HG03196 (cell line): ENCODE results near the gene WSCD2.

ENCODE experiments used
- ATAC-seq: cut with Tn5 transposase; IDR thresholded peaks from one replicate; pipeline ENCODE4 v1.9.1; 2021; ENCODE audit not compliant: unreplicated experiment

WSCD2 gene

GRCh38 chr12:108129017-108129812, at the start of gene WSCD2:
Gene WSCD2, plus strand, starts transcription at chr12:108129288. Its CDS starts 66,545 bp downstream, at chr12:108195833.
- ATAC-seq = no peak

GRCh38 chr12:108079721-108080120, 49.4 kb upstream of the WSCD2 start:
- ATAC-seq = no peak

DNA sequence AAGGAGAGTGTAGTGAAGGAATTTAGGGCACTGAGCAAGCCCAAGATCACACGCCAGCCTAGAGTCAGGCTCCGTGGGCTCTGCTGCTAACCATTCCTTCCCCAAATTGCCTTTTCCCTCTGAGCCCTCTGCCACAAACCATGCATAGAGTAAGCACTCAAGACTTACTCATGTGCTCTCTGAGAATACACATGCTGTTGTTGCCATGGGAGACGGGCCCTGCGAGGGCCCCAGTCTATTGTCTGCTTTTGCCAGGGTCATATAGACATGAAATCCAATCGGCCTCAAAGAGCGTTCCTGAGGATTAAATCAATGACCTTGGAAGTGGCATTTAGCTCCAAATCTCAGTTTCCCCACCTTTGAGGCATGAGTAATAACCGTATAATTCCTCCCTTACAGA, 48.7 kb upstream of the WSCD2 start:
- ATAC-seq = no peak

DNA sequence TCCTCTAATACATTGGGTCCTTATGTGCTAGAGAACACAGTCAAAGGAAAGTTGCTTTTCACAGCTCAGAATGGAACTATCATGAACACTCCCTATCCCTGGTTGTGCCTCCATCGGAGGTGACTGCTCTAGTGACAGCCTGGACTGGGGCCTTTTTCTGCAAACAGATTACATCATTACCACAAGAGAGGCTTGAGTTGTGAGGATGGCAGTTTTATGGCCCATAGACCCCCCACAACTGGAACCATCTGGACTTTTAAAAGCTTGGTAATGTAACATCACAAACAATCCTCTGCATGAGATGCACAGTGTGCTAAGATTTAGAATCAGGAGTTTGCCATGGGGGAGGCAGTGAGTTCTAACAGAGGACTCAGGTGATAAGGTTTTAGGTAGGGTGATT, 46.6 kb upstream of the WSCD2 start:
- ATAC-seq = no peak

DNA sequence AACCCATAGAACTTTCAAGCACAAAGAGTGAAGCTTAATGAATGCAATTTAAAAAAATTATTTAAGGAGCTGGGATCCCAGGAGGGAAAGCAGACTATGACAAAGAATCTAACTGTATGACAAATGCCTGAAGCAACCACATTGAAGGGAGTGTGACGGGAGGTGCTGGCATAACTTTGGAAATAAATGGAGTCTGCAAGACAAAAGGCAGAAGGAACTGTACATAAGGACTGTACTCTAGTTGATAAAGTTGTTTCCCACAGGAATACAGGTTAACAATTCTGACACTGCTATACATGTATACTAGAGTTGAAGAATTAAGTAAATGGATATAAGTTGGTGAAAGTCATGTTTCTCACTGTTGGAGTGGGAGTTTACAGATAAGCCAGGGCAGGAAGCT, 41.2 kb upstream of the WSCD2 start:
- ATAC-seq = no peak

- ATAC-seq = no peak
These were observed 38.8 kb upstream of the WSCD2 start for GRCh38 chr12:108090107-108090899.

- no peak for ATAC-seq
These were observed 38.0 kb upstream of the WSCD2 start for GRCh38 chr12:108090932-108091678.

DNA sequence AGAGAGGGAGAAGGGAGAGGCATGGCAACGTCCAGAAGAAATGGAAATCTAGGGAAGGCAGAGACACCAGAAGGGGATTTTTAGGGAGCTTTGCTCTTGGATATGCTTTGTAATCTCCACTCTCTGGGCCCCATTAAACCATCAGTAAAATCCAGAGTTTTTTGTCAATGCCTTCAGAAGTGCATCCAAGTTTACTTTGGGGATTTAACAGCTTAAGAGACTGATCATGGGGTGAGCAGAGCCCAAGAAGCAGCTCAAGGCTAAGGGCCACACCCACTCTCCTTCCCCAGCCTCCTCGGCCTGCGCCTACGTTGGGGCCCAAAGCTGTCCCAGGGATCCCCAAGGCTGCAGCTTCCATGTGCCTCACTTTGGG, 37.4 kb upstream of the WSCD2 start:
- no peak for ATAC-seq

DNA sequence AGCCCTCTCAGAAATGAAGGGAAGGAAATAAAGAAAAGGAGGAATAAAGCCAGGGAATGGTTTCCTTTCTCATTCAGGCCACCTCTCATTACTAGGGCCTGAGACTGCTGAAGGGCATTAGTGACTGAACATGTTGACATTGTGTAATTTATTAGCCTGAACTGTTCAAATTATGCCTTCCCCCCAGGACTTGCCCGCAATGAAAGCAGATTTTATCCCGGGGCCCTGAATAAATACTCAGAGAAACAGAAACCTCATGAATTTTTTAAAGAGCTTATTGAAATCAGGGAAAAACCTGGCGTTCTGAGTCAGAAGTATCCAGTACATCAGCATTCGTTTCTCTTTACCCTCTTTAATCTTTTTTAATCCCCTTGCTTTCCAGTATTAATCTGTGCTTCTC, 35.9 kb upstream of the WSCD2 start:
- no peak for ATAC-seq

GRCh38 chr12:108094056-108094649, 34.9 kb upstream of the WSCD2 start:
- no peak for ATAC-seq

DNA sequence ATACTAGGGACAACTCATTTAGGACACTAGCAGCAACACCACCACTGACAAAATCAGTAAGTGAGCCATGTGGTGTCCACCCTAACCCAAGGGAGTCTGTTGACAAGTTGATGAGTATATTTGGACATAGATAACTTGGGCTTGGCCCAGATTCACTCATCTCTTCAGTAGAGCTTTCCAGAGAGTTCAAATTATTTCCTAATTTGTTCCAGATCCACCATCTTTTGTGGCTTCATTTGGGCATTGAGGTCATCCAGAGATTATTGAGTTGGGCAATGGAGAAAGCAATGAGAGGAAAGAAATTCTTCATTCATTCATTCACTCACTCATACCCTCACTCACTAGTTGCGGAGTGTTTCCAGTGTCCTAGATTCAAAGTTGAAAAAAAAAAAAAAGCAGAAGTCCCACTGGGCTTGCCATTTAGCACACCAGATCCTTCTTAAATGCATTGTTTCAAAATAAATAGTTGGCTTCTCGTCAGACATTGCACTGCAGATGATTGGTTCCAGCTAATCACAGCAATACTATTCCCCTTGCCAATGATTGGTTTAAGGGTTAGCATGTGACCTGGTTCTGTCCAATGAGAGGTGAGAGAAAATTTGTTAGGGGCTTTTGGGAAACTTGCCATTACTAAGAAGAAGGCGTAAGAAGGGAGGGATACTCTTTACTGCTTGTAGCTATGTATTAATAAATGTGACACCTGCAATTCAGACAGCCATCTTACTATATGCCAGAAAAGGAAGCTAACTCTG, 31.8 kb upstream of the WSCD2 start:
- ATAC-seq = no peak

DNA sequence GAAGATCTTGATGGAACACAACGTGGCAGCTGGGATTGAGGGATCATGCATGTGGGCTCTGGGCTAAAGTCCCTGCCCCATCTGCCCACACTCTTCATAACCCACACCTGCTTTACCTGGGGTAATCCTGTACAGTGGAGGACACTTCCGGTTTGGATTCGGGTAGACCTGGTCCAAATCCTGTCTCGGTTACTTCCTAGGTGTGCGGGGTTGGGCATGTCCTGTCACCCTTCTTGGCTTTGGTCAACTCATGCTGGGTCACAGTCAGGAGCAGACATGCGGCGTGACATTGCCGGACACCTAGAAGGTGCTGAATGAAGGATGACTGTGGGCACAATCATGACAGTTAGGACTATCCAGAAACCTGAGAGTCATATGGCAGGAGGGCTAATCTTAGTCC, 30.7 kb upstream of the WSCD2 start:
- ATAC-seq = no peak

GRCh38 chr12:108099073-108099472, 30.0 kb upstream of the WSCD2 start:
- no peak for ATAC-seq

DNA sequence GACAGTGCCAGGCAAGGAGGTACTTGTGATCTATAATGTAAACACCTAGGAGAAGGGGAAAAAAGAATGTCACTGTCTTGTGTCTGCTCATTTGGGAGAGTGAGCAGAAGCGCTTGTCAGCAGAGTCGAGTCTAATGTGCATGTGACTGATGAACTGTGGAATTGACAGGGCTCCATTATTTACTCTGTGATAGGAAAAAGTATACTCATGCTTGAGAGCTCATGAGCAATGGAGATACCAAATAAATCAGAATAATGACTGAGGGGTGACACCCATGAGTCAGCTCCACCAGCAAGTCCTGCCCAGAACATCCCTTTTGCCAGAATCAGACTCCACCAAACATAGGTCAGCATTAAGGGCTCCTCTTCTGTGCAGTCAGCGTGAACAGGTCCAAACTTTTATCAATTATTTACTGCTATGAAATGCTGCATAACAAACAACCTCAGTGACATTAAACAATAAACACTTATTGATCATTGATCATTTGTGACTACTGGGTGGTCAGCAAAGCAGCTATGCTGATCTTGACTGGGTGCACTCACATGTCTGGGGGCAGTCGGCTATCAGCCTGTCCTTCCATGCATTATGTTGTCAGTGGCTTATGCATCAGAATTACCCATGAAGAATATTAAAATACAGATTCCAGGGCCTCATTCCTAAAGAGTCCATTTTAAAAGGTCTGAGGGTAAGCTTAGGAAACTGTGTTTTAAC, 29.2 kb upstream of the WSCD2 start:
- no peak for ATAC-seq

DNA sequence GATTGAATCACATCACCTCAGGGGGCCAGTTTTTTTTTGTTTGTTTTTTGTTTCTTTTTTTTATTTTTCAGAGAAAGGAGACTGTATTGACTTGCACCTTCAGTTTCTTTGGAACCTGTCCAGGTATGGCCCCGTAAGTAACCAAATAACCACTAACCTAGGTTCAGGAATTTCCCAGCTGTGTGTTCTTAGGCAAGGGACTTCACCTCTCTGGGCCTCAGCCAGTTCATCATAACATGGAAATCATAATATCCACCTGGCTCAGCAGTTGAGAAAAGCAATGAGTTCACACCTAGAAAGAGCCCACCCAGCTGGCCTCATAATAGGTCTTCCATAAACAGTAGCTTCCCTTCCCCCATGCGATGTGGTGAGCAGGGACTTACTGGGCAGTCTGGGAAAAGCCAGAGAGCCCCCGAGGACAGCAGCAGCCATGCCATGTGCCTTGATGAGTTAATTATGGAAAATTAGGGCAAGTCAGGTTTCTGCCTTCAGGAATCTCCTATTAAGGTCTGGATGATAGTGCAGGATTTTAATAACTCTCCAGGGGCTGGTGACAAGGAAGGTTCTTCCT, 27.4 kb upstream of the WSCD2 start:
- no peak for ATAC-seq

DNA sequence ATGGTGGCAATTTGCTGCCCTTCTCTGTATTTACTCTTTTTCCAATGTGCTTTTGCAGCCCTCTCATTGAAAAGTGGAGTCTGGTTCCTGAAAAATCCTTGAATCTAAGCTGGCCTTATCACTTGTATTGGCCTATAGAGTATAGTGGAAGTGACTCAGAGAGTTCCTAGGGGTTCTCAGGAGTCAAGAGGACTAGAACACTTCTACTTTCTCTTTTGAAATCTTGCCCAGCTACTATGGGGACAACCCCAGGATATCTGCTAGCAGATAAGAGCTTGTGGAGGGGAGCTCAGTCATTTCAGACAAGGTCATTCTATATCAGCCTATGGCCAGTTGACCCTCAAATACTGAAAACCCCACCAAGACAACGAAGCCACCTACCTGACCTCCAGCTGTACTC, 26.7 kb upstream of the WSCD2 start:
- ATAC-seq = no peak

DNA sequence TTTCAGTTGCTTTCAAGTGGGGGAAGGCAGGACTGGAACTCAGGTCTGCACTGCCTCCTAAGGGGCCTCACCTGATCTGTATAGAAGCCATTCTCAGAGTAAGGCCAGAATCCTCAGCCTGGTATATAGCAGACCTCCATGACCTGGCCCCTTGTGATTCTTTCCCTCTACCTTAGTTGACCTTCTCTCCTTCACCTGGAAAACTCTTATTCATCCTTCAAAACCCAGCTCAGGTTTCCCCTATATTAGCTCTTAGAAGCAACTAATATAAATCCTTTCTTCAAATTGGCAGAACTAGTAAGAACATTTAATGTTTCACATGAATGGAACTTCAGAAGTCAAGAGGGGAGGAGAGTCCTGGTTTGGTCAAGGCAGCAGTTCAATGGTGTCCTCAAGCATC, 26.0 kb upstream of the WSCD2 start:
- ATAC-seq = no peak

- no peak for ATAC-seq
These were observed 25.6 kb upstream of the WSCD2 start for GRCh38 chr12:108103517-108103916.

DNA sequence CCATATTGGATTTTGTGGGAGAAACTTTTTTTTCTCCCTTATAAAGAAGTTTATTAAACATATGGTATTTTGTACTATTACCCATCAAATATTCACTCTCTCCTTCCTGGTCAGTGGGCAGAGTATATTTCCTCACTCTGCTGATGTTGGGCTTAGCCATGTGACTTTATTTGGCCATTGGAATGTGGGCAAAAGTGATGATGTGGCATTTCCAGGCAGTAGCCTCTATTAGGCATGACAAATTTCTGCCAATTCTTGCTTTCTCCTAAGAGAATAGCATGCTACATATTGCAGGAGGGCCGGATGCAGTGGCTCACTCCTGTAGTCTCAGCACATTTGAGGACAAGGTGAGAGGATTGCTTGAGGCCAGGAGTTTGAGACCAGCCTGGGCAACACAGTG, 24.4 kb upstream of the WSCD2 start:
- ATAC-seq = no peak

DNA sequence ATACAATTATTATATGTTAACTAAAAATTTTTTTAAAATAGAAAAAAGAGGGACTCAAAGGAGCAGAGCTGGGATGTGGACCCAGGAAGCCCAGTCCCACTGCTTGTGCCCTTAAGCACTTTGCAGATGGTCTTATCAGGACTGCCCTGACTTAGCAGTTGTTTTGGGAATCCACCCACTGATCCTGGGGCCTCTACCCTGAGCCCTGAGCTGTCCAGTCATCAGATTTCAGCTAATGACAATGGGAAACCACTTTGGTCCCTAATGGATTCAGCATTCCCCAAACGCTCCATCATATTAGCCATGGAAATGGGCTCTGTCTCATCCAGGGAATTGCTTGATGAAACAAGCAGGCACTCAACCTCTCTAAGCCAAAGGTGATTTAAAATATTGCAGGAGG, 22.5 kb upstream of the WSCD2 start:
- no peak for ATAC-seq
